Ovary (tissue), 3 donors: ENCODE data around the gene SOAT1.

Source experiments
- CTCF ChIP-seq, 3 donors: fragments of 450-650 bp in 2 of 3; fragments of 200-600 bp in 1 of 3; IDR thresholded peaks; one replicate each; pipeline versions ENCODE4 v1.5.1 to v1.8.0; 2016 to 2022; ENCODE audit warnings: antibody characterized with exemption in 3 of 3, mild to moderate bottlenecking in 1 of 3
- POLR2A ChIP-seq: fragments of 450-650 bp; IDR thresholded peaks from one replicate; pipeline ENCODE4 v1.6.1; 2017; ENCODE audit warnings: antibody characterized with exemption, mild to moderate bottlenecking, moderate library complexity
- donor health status: DM: no; HTN: no; CAD: no.

GRCh38 chr1:179247923-179248322 lies 45.7 kb upstream of the SOAT1 start:
- TF ChIP-seq CTCF (IDR thresholded peaks at IDR 0.05) (no peak), POLR2A (no peak)
